NCI-H82 treated with DMSO at 0.1 percent for 48 hours (cell line): ENCODE results near the gene CDK11A.
"Not testable (repeated sequence)": the region's sequence is repeated elsewhere in the genome, so short reads cannot be mapped to it uniquely, and the experiment has no call there.

ENCODE experiments used
- DNase-seq: peaks from one replicate; lab custom pipeline; 2025; ENCODE audit not compliant: unreplicated experiment; lab: John Stamatoyannopoulos, UW

The CDK11A gene

GRCh38 chr1:1664318-1664717, 59.8 kb downstream of the CDK11A start:
- not testable (repeated sequence) for DNase-seq

GRCh38 chr1:1662830-1663560, 61.2 kb downstream of the CDK11A start:
- not testable (repeated sequence) for DNase-seq

- DNase-seq = not testable (repeated sequence)
These were observed 61.8 kb downstream of the CDK11A start for GRCh38 chr1:1662392-1662791.

- peak; percentile 57 for DNase-seq
These were observed 65.3 kb downstream of the CDK11A start, which contains the start of gene CDK11B for GRCh38 chr1:1658583-1659549. Gene CDK11B (minus strand): TSS chr1:1659004. CDS start chr1:1657485, 1,519 bp downstream.
